ENCODE results near the gene NUDT8.
"Not testable (repeated sequence)": the region's sequence is repeated elsewhere in the genome, so short reads cannot be mapped to it uniquely, and the experiment has no call there.

Gene NUDT8

GRCh38 chr11:67662835-67663531 lies 33.2 kb upstream of the NUDT8 start:
- no peak overlapping the region for H3K4me2 ChIP-seq (ENCODE audit: low read length)
- no peak overlapping the region for H3K4me3 ChIP-seq (ENCODE audit: low read depth, low read length, poor library complexity, severe bottlenecking)
- no peaks in the 10 kb centered on the region for H3K9me2 ChIP-seq (ENCODE audit: low read depth, low read length)
- H3K27me3 ChIP-seq (ENCODE audit: insufficient read depth, low read length) = peaks cover 1% of the 10 kb centered on the region; the same call in 1 of the 2 replicates
- peaks cover 10% of the 10 kb centered on the region for H3K4me1 ChIP-seq (ENCODE audit: insufficient read depth, low read length, severe bottlenecking)
- no peaks in the 10 kb centered on the region for H3K36me3 ChIP-seq (ENCODE audit: insufficient read depth, low read length)
- H2AFZ ChIP-seq (ENCODE audit: low read length) = no peak overlapping the region
- H3K9ac ChIP-seq (ENCODE audit: low read length) = no peak overlapping the region
- H3K27ac ChIP-seq (ENCODE audit: low read depth, low read length, poor library complexity, severe bottlenecking) = no peak overlapping the region
- H3K9me3 ChIP-seq (ENCODE audit: low read length) = no peaks in the 10 kb centered on the region
- no peaks in the 10 kb centered on the region for H3K79me2 ChIP-seq (ENCODE audit: insufficient read depth, low read length)
- TF ChIP-seq EZH2 (IDR thresholded peaks at IDR 0.05; ENCODE audit: borderline replicate concordance, low read length) = no peak
- no peak for TF ChIP-seq CTCF (IDR thresholded peaks at IDR 0.05; ENCODE audit: low read length)
- no peaks in the 10 kb centered on the region for H3F3A ChIP-seq (ENCODE audit: insufficient read depth, low read length)
- H4K20me1 ChIP-seq (ENCODE audit: insufficient read depth, low read length) = no peaks in the 10 kb centered on the region

- Histone ChIP-seq H3K4me1 (ENCODE audit: insufficient read depth, low read length, severe bottlenecking) (peaks cover 3% of the 10 kb centered on the region), H3K4me2 (ENCODE audit: low read length) (no peak overlapping the region), H3K36me3 (ENCODE audit: insufficient read depth, low read length) (no peaks in the 10 kb centered on the region), H3K9me3 (ENCODE audit: low read length) (peaks cover 6% of the 10 kb centered on the region), H3K4me3 (ENCODE audit: low read depth, low read length, poor library complexity, severe bottlenecking) (no peak overlapping the region), H4K20me1 (ENCODE audit: insufficient read depth, low read length) (no peaks in the 10 kb centered on the region), H3K9ac (ENCODE audit: low read length) (no peak overlapping the region), H3K27ac (ENCODE audit: low read depth, low read length, poor library complexity, severe bottlenecking) (no peak overlapping the region), H3K79me2 (ENCODE audit: insufficient read depth, low read length) (no peaks in the 10 kb centered on the region), H3F3A (ENCODE audit: insufficient read depth, low read length) (no peaks in the 10 kb centered on the region), H3K9me2 (ENCODE audit: low read depth, low read length) (no peaks in the 10 kb centered on the region), H2AFZ (ENCODE audit: low read length) (no peak overlapping the region), H3K27me3 (ENCODE audit: insufficient read depth, low read length) (peaks cover 8% of the 10 kb centered on the region; the same call in 1 of the 2 replicates)
- no peak for TF ChIP-seq CTCF (IDR thresholded peaks at IDR 0.05; ENCODE audit: low read length)
- no peak for TF ChIP-seq EZH2 (IDR thresholded peaks at IDR 0.05; ENCODE audit: borderline replicate concordance, low read length)
Measured at GRCh38 chr11:67662142-67662834, 32.6 kb upstream of the NUDT8 start.

- not testable (repeated sequence) for H3K79me2 ChIP-seq (ENCODE audit: insufficient read depth, low read length); H3K4me1 ChIP-seq (ENCODE audit: insufficient read depth, low read length, severe bottlenecking); H3K36me3 ChIP-seq (ENCODE audit: insufficient read depth, low read length); H3F3A ChIP-seq (ENCODE audit: insufficient read depth, low read length); H4K20me1 ChIP-seq (ENCODE audit: insufficient read depth, low read length); H3K9me2 ChIP-seq (ENCODE audit: low read depth, low read length); H3K4me2 ChIP-seq (ENCODE audit: low read length); H3K4me3 ChIP-seq (ENCODE audit: low read depth, low read length, poor library complexity, severe bottlenecking); H2AFZ ChIP-seq (ENCODE audit: low read length); H3K9ac ChIP-seq (ENCODE audit: low read length); H3K27ac ChIP-seq (ENCODE audit: low read depth, low read length, poor library complexity, severe bottlenecking); H3K27me3 ChIP-seq (ENCODE audit: insufficient read depth, low read length)
- peaks cover 18% of the 10 kb centered on the region for H3K9me3 ChIP-seq (ENCODE audit: low read length)
Measured at GRCh38 chr11:67660752-67661151, 31.0 kb upstream of the NUDT8 start.

- peaks cover 23% of the 10 kb centered on the region for H3K9me3 ChIP-seq (ENCODE audit: low read length)
- H3K9ac ChIP-seq (ENCODE audit: low read length); H3K27me3 ChIP-seq (ENCODE audit: insufficient read depth, low read length); H3K27ac ChIP-seq (ENCODE audit: low read depth, low read length, poor library complexity, severe bottlenecking); H3K4me1 ChIP-seq (ENCODE audit: insufficient read depth, low read length, severe bottlenecking); H4K20me1 ChIP-seq (ENCODE audit: insufficient read depth, low read length); H3K79me2 ChIP-seq (ENCODE audit: insufficient read depth, low read length); H3F3A ChIP-seq (ENCODE audit: insufficient read depth, low read length); H3K36me3 ChIP-seq (ENCODE audit: insufficient read depth, low read length); H2AFZ ChIP-seq (ENCODE audit: low read length); H3K9me2 ChIP-seq (ENCODE audit: low read depth, low read length); H3K4me3 ChIP-seq (ENCODE audit: low read depth, low read length, poor library complexity, severe bottlenecking); H3K4me2 ChIP-seq (ENCODE audit: low read length): not testable (repeated sequence)
Measured at GRCh38 chr11:67659651-67660165, 30.0 kb upstream of the NUDT8 start.
